CD1c-positive myeloid dendritic cell (primary cell): Measurements from ENCODE around the gene FRMD8.

Experiments used
- DNase-seq: peaks from one replicate; pipeline ENCODE4 v3.0.0-alpha.2; 2016; ENCODE audit errors: extremely low spot score

The FRMD8 gene

GRCh38 chr11:65386307-65387140, at the start of gene FRMD8:
FRMD8 (plus strand) TSS chr11:65386637; CDS start chr11:65387037, 400 bp downstream.
- peak; percentile 97 for DNase-seq

- no peak for DNase-seq
Observed at GRCh38 chr11:65338676-65339075, 47.8 kb upstream of the FRMD8 start.

- DNase-seq, result no peak
Observed at GRCh38 chr11:65340226-65340625, 46.2 kb upstream of the FRMD8 start.

GRCh38 chr11:65341856-65342255, 44.6 kb upstream of the FRMD8 start:
- no peak for DNase-seq

- DNase-seq, result no peak
Observed at GRCh38 chr11:65351511-65351910, 34.9 kb upstream of the FRMD8 start.

- peak; percentile 58 for DNase-seq
Observed at GRCh38 chr11:65352783-65353182, 33.7 kb upstream of the FRMD8 start.

- DNase-seq, result no peak
Observed at GRCh38 chr11:65353376-65353775, 33.1 kb upstream of the FRMD8 start.

- DNase-seq, result no peak
Observed at GRCh38 chr11:65353900-65354264, 32.6 kb upstream of the FRMD8 start.

GRCh38 chr11:65354265-65355012, 32.0 kb upstream of the FRMD8 start, which contains the start of gene TIGD3:
TIGD3 (plus strand) TSS chr11:65354751; CDS start chr11:65355809, 1,058 bp downstream.
- DNase-seq, result peak; percentile 98

- DNase-seq, result peak; percentile 55
Observed at GRCh38 chr11:65355013-65355775, 31.2 kb upstream of the FRMD8 start.

GRCh38 chr11:65355776-65356393, 30.6 kb upstream of the FRMD8 start:
- no peak for DNase-seq

- no peak for DNase-seq
Observed at GRCh38 chr11:65356394-65356972, 30.0 kb upstream of the FRMD8 start.

GRCh38 chr11:65357856-65358356, 28.5 kb upstream of the FRMD8 start:
- no peak for DNase-seq

GRCh38 chr11:65362320-65362931, 24.0 kb upstream of the FRMD8 start:
- peak; percentile 69 for DNase-seq

- no peak for DNase-seq
Observed at GRCh38 chr11:65362966-65363365, 23.5 kb upstream of the FRMD8 start.

- DNase-seq, result no peak
Observed at GRCh38 chr11:65363770-65364169, 22.7 kb upstream of the FRMD8 start.

GRCh38 chr11:65366340-65366773, 20.1 kb upstream of the FRMD8 start:
- peak; percentile 82 for DNase-seq

- DNase-seq, result no peak
Observed at GRCh38 chr11:65370659-65371049, 15.8 kb upstream of the FRMD8 start.

GRCh38 chr11:65373839-65374580, 12.4 kb upstream of the FRMD8 start:
- no peak for DNase-seq

- DNase-seq, result no peak
Observed at GRCh38 chr11:65375012-65375411, 11.4 kb upstream of the FRMD8 start.
